GM23248 (cell line): Measurements from ENCODE around the gene TENM4. TPM values are rescaled to one million over a fixed set of nuclear protein-coding genes. Genes with fewer than 3 reads are reported as not detected.

ENCODE experiments used
- DNase-seq: peaks from one replicate; pipeline ENCODE4 v3.0.0-alpha.2; 2015
- H2AFZ ChIP-seq: fragments of 200-600 bp; sonication (generic); 2 replicates; pipeline ENCODE4 v1.6.1; 2016; ENCODE audit warnings: antibody characterized with exemption
- H3F3A ChIP-seq: fragments of 200-600 bp; sonication (generic); 2 replicates; pipeline ENCODE4 v1.6.1; 2016; ENCODE audit warnings: mild to moderate bottlenecking, antibody characterized with exemption, mixed run types; ENCODE audit not compliant: insufficient read depth
- H3K27ac ChIP-seq: fragments of 200-600 bp; sonication (generic); 2 replicates; pipeline ENCODE4 v1.5.1; 2016; ENCODE audit warnings: mild to moderate bottlenecking
- H3K27me3 ChIP-seq: fragments of 200-600 bp; sonication (generic); replicated peaks from 2 replicates; pipeline ENCODE4 v1.6.1; 2016; ENCODE audit warnings: mild to moderate bottlenecking; ENCODE audit not compliant: insufficient read depth
- H3K36me3 ChIP-seq: fragments of 200-600 bp; sonication (generic); 2 replicates; pipeline ENCODE4 v1.6.1; 2016; ENCODE audit warnings: low read depth, mild to moderate bottlenecking
- H3K4me1 ChIP-seq: fragments of 200-600 bp; sonication (generic); 2 replicates; pipeline ENCODE4 v1.6.1; 2016; ENCODE audit warnings: mild to moderate bottlenecking; ENCODE audit not compliant: insufficient read depth
- H3K4me2 ChIP-seq: fragments of 200-600 bp; sonication (generic); one replicate; pipeline ENCODE4 v1.6.1; 2016; ENCODE audit warnings: mild to moderate bottlenecking; ENCODE audit not compliant: unreplicated experiment
- H3K4me3 ChIP-seq: fragments of 200-600 bp; sonication (generic); 2 replicates; pipeline ENCODE4 v1.5.1; 2016; ENCODE audit warnings: mild to moderate bottlenecking
- H3K79me2 ChIP-seq: fragments of 200-600 bp; sonication (generic); 2 replicates; pipeline ENCODE4 v1.6.1; 2016; ENCODE audit warnings: mild to moderate bottlenecking; ENCODE audit not compliant: insufficient read depth
- H3K9ac ChIP-seq: fragments of 200-600 bp; sonication (generic); 2 replicates; pipeline ENCODE4 v1.6.1; 2016; ENCODE audit warnings: mild to moderate bottlenecking
- H3K9me2 ChIP-seq: fragments of 200-600 bp; sonication (generic); 2 replicates; pipeline ENCODE4 v1.6.1; 2016; ENCODE audit warnings: mixed run types, mild to moderate bottlenecking, moderate library complexity; ENCODE audit not compliant: insufficient read depth
- H3K9me3 ChIP-seq: fragments of 200-600 bp; sonication (generic); one replicate; pipeline ENCODE4 v1.6.1; 2017; ENCODE audit warnings: low read depth
- H4K20me1 ChIP-seq: fragments of 200-600 bp; sonication (generic); 2 replicates; pipeline ENCODE4 v1.6.0; 2016; ENCODE audit not compliant: insufficient read depth
- EZH2 ChIP-seq: fragments of 200-600 bp; sonication (generic); IDR thresholded peaks from 2 replicates; pipeline ENCODE4 v1.6.1; 2018; ENCODE audit warnings: antibody characterized with exemption, mild to moderate bottlenecking; ENCODE audit not compliant: insufficient read depth, poor library complexity, severe bottlenecking
- EZH2phosphoT487 ChIP-seq: fragments of 200-600 bp; sonication (generic); IDR thresholded peaks from 2 replicates; pipeline ENCODE4 v1.6.1; 2018; ENCODE audit warnings: antibody characterized with exemption, moderate library complexity, mild to moderate bottlenecking, low read depth; ENCODE audit not compliant: insufficient read depth
- WGBS, 2 experiments: methylation state at CpG; one replicate each; pipeline ENCODE4 v1.1.6; 2015 to 2017; ENCODE audit warnings: low lambda C conversion rate in 2 of 2, low coverage in 1 of 2; ENCODE audit errors: missing lambda C conversion rate in 2 of 2; 5-methylcytosine and 5-hydroxymethylcytosine counted together
- in situ Hi-C: fragments of 300-500 bp; cut with MboI; formaldehyde crosslinking; loops from 2 replicates; pipeline ENCODE4 v1.15.0; 2020
- polyA plus RNA-seq: library from polyadenylated mRNA; unstranded; fragments of >200 nt; fragmentation: Nextera tagmentation; extraction: Ambion mirVana; gene quantifications from 2 replicates; pipeline ENCODE4 v1.2.1, GENCODE V29; 2016
- total RNA-seq: library from RNA; depleted of rRNA; stranded (reverse); fragments of >200 nt; shearing (Covaris generic); gene quantifications from 2 replicates; pipeline ENCODE4 v1.2.3, GENCODE V29; 2014

TENM4 gene
- total and polyA plus RNA-seq, 2 experiments from 2014 or later, result 0.11 to 0.48 TPM

DNA sequence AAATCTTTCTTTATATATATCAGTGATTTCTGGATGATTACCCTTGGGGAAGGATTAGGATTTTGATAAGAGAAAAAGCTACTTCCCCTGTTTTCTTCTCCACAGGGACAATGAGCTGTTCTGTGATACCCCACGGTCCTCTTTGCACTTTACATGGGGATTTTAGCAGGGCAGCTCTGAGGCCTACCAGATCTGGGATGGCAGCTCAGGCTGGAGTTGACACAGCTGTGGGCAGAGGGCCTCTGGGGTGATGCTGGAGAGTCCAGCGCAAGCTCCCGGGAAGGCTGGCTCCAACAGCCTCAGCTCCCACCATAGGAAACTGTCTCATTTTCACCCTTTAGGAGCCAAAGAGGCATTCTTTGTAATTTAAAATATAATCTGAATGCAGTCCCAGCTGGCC lies 482.4 kb downstream of the TENM4 start:
- no peak overlapping the region for H3K9ac ChIP-seq
- no peak for TF ChIP-seq EZH2
- TF ChIP-seq EZH2phosphoT487, result no peak
- H4K20me1 ChIP-seq, result no peaks in the 10 kb centered on the region
- no peak overlapping the region for H3K4me2 ChIP-seq
- no peaks in the 10 kb centered on the region for H3K9me3 ChIP-seq
- no peaks in the 10 kb centered on the region for H3K9me2 ChIP-seq
- 0 out of 2 replicates have a peak, but pooled peaks cover 4% of the 10 kb centered on the region for H3K4me1 ChIP-seq
- H3K79me2 ChIP-seq, result no peaks in the 10 kb centered on the region
- no peak overlapping the region for H3K4me3 ChIP-seq
- H3K27ac ChIP-seq, result no peak overlapping the region
- in situ Hi-C loops, result no loop called here
- H3K36me3 ChIP-seq, result no peaks in the 10 kb centered on the region
- H3F3A ChIP-seq, result no peaks in the 10 kb centered on the region
- H2AFZ ChIP-seq, result no peak overlapping the region
- no peaks in the 10 kb centered on the region; the same call in 1 of the 2 replicates for H3K27me3 ChIP-seq
- DNase-seq, result no peak
- WGBS, 2 experiments, result 88 to 91% methylated on average over 3 of the region's 3 CpGs

- no peaks in the 10 kb centered on the region for H4K20me1 ChIP-seq
- H3K4me1 ChIP-seq, result 0 out of 2 replicates have a peak, but pooled peaks cover 4% of the 10 kb centered on the region
- H3K27me3 ChIP-seq, result no peaks in the 10 kb centered on the region; the same call in 1 of the 2 replicates
- H2AFZ ChIP-seq, result 0 out of 2 replicates have a peak overlapping the region, but pooled peaks have one; percentile 26
- DNase-seq, result peak; percentile 39
- no peak for TF ChIP-seq EZH2
- TF ChIP-seq EZH2phosphoT487, result no peak
- no peaks in the 10 kb centered on the region for H3K79me2 ChIP-seq
- H3K9ac ChIP-seq, result no peak overlapping the region
- H3K4me2 ChIP-seq, result no peak overlapping the region
- no peaks in the 10 kb centered on the region for H3F3A ChIP-seq
- H3K9me3 ChIP-seq, result no peaks in the 10 kb centered on the region
- H3K9me2 ChIP-seq, result no peaks in the 10 kb centered on the region
- in situ Hi-C loops, result no loop called here
- no peak overlapping the region for H3K4me3 ChIP-seq
- no peak overlapping the region for H3K27ac ChIP-seq
- WGBS, 2 experiments, result 70 to 73% methylated on average over 5 of the region's 5 CpGs
- no peaks in the 10 kb centered on the region for H3K36me3 ChIP-seq
Measured at GRCh38 chr11:78957476-78958245, 483.2 kb downstream of the TENM4 start.

- no peaks in the 10 kb centered on the region for H3K9me3 ChIP-seq
- in situ Hi-C loops, result no loop called here
- H3K27ac ChIP-seq, result no peak overlapping the region
- no peaks in the 10 kb centered on the region for H3F3A ChIP-seq
- no peaks in the 10 kb centered on the region for H3K27me3 ChIP-seq
- H4K20me1 ChIP-seq, result no peaks in the 10 kb centered on the region
- H3K4me2 ChIP-seq, result no peak overlapping the region
- 63 to 65% methylated on average over 3 of the region's 3 CpGs for WGBS, 2 experiments
- no peaks in the 10 kb centered on the region for H3K79me2 ChIP-seq
- no peak for DNase-seq
- no peaks in the 10 kb centered on the region for H3K9me2 ChIP-seq
- no peak overlapping the region for H2AFZ ChIP-seq
- TF ChIP-seq EZH2, result no peak
- no peak for TF ChIP-seq EZH2phosphoT487
- no peak overlapping the region for H3K9ac ChIP-seq
- no peaks in the 10 kb centered on the region for H3K36me3 ChIP-seq
- 0 out of 2 replicates have a peak, but pooled peaks cover 4% of the 10 kb centered on the region for H3K4me1 ChIP-seq
- no peak overlapping the region for H3K4me3 ChIP-seq
Measured at GRCh38 chr11:78954696-78955095, 486.1 kb downstream of the TENM4 start.

- Histone ChIP-seq H3K4me2 (no peak overlapping the region), H3K27ac (no peak overlapping the region), H3K36me3 (no peaks in the 10 kb centered on the region), H3K9ac (no peak overlapping the region), H3K4me1 (0 out of 2 replicates have a peak, but pooled peaks cover 4% of the 10 kb centered on the region), H3K9me2 (no peaks in the 10 kb centered on the region), H2AFZ (no peak overlapping the region), H3F3A (no peaks in the 10 kb centered on the region), H3K9me3 (no peaks in the 10 kb centered on the region), H3K79me2 (no peaks in the 10 kb centered on the region), H4K20me1 (no peaks in the 10 kb centered on the region), H3K27me3 (no peaks in the 10 kb centered on the region), H3K4me3 (no peak overlapping the region)
- WGBS, 2 experiments, result 41 to 44% methylated on average over 1 to 2 of the region's 2 CpGs
- DNase-seq, result no peak
- TF ChIP-seq EZH2phosphoT487 (no peak), EZH2 (no peak)
- in situ Hi-C loops, result no loop called here
Measured at GRCh38 chr11:78954261-78954660, 486.6 kb downstream of the TENM4 start.
